MM.1S (cell line): ENCODE results near the gene RSU1.

Experiments
- DNase-seq: peaks from one replicate; pipeline ENCODE4 v3.0.0-alpha.2; 2015
- H2AFZ ChIP-seq: fragments of 300-600 bp; sonication (generic); 2 replicates; pipeline ENCODE4 v1.6.0; 2016; ENCODE audit warnings: antibody characterized with exemption, low read length
- H3F3A ChIP-seq: fragments of 300-600 bp; sonication (generic); 2 replicates; pipeline ENCODE4 v1.6.1; 2016; ENCODE audit warnings: mild to moderate bottlenecking, antibody characterized with exemption, low read length, moderate library complexity, mixed read lengths; ENCODE audit not compliant: insufficient read depth
- H3K27ac ChIP-seq: fragments of 300-600 bp; sonication (generic); 2 replicates; pipeline ENCODE4 v1.5.1; 2016; ENCODE audit warnings: mild to moderate bottlenecking, low read length
- H3K27me3 ChIP-seq: fragments of 300-600 bp; sonication (generic); replicated peaks from 2 replicates; pipeline ENCODE4 v1.6.0; 2016; ENCODE audit warnings: low read length; ENCODE audit not compliant: insufficient read depth
- H3K36me3 ChIP-seq: fragments of 300-600 bp; sonication (generic); replicated peaks from 2 replicates; pipeline ENCODE4 v1.6.1; 2016; ENCODE audit warnings: mild to moderate bottlenecking, low read length, mixed read lengths; ENCODE audit not compliant: insufficient read depth
- H3K4me1 ChIP-seq: fragments of 300-600 bp; sonication (generic); 2 replicates; pipeline ENCODE4 v1.6.1; 2016; ENCODE audit warnings: low read length, mixed read lengths
- H3K4me2 ChIP-seq: fragments of 300-600 bp; sonication (generic); 2 replicates; pipeline ENCODE4 v1.6.0; 2016; ENCODE audit warnings: low read depth, low read length
- H3K4me3 ChIP-seq: fragments of 300-600 bp; sonication (generic); 2 replicates; pipeline ENCODE4 v1.5.1; 2016; ENCODE audit warnings: low read length, mixed read lengths
- H3K79me2 ChIP-seq: fragments of 300-600 bp; sonication (generic); 2 replicates; pipeline ENCODE4 v1.6.1; 2016; ENCODE audit warnings: mixed run types, low read length, mixed read lengths
- H3K9ac ChIP-seq: fragments of 300-600 bp; sonication (generic); 2 replicates; pipeline ENCODE4 v1.6.1; 2016; ENCODE audit warnings: low read length, mixed read lengths
- H3K9me2 ChIP-seq: fragments of 300-600 bp; sonication (generic); replicated peaks from 2 replicates; pipeline ENCODE4 v1.6.1; 2016; ENCODE audit warnings: mild to moderate bottlenecking, low read length, mixed read lengths; ENCODE audit not compliant: insufficient read depth
- H3K9me3 ChIP-seq: fragments of 300-600 bp; sonication (generic); replicated peaks from 2 replicates; pipeline ENCODE4 v1.6.1; 2016; ENCODE audit warnings: mild to moderate bottlenecking, low read length, mixed read lengths; ENCODE audit not compliant: insufficient read depth
- H4K20me1 ChIP-seq: fragments of 300-600 bp; sonication (generic); 2 replicates; pipeline ENCODE4 v1.6.1; 2016; ENCODE audit warnings: mild to moderate bottlenecking, low read length, moderate library complexity, mixed read lengths; ENCODE audit not compliant: insufficient read depth
- CTCF ChIP-seq: fragments of 300-600 bp; sonication (generic); IDR thresholded peaks from 2 replicates; pipeline ENCODE4 v1.5.1; 2016; ENCODE audit warnings: antibody characterized with exemption, low read length, mixed read lengths
- EZH2 ChIP-seq: fragments of 300-600 bp; sonication (generic); optimal IDR thresholded peaks from 2 replicates; pipeline ENCODE3; 2017; ENCODE audit warnings: low read depth, mild to moderate bottlenecking, antibody characterized with exemption, low read length, mixed read lengths
- EZH2phosphoT487 ChIP-seq: fragments of 300-600 bp; sonication (generic); IDR thresholded peaks from 2 replicates; pipeline ENCODE4 v1.6.1; 2018; ENCODE audit warnings: antibody characterized with exemption, low read length

RSU1 gene

GRCh38 chr10:16566202-16566805 lies 250.9 kb downstream of the RSU1 start:
- DNase-seq: no peak
- Histone ChIP-seq H3K4me1 (peaks cover 8% of the 10 kb centered on the region; the same call in 1 of the 2 replicates), H3K4me2 (peak overlapping the region; percentile 53; the same call in 1 of the 2 replicates), H3K9ac (no peak overlapping the region), H3K36me3 (no peaks in the 10 kb centered on the region), H3K9me3 (no peaks in the 10 kb centered on the region), H3K27ac (no peak overlapping the region), H3F3A (0 out of 2 replicates have a peak, but pooled peaks cover 5% of the 10 kb centered on the region), H3K9me2 (no peaks in the 10 kb centered on the region), H3K4me3 (peak overlapping the region; percentile 20), H2AFZ (peak overlapping the region; percentile 51; the same call in 1 of the 2 replicates), H3K79me2 (no peaks in the 10 kb centered on the region), H4K20me1 (no peaks in the 10 kb centered on the region), H3K27me3 (no peaks in the 10 kb centered on the region)
- TF ChIP-seq CTCF: no peak
- no peak for TF ChIP-seq EZH2
- no peak for TF ChIP-seq EZH2phosphoT487

GRCh38 chr10:16565604-16566003 lies 251.6 kb downstream of the RSU1 start:
- Histone ChIP-seq H3K27me3 (no peaks in the 10 kb centered on the region), H3F3A (0 out of 2 replicates have a peak, but pooled peaks cover 3% of the 10 kb centered on the region), H2AFZ (no peak overlapping the region), H3K4me1 (peaks cover 8% of the 10 kb centered on the region; the same call in 1 of the 2 replicates), H3K4me2 (no peak overlapping the region), H4K20me1 (no peaks in the 10 kb centered on the region), H3K9ac (no peak overlapping the region), H3K9me3 (no peaks in the 10 kb centered on the region), H3K9me2 (no peaks in the 10 kb centered on the region), H3K79me2 (no peaks in the 10 kb centered on the region), H3K27ac (no peak overlapping the region), H3K36me3 (no peaks in the 10 kb centered on the region), H3K4me3 (no peak overlapping the region)
- no peak for DNase-seq
- no peak for TF ChIP-seq EZH2phosphoT487
- no peak for TF ChIP-seq EZH2

- Histone ChIP-seq H3K79me2 (no peaks in the 10 kb centered on the region), H3F3A (no peaks in the 10 kb centered on the region), H3K4me3 (no peak overlapping the region), H2AFZ (no peak overlapping the region), H3K9me3 (no peaks in the 10 kb centered on the region), H3K4me1 (peaks cover 8% of the 10 kb centered on the region; the same call in 1 of the 2 replicates), H3K9ac (no peak overlapping the region), H4K20me1 (no peaks in the 10 kb centered on the region), H3K27me3 (no peaks in the 10 kb centered on the region), H3K9me2 (no peaks in the 10 kb centered on the region), H3K36me3 (no peaks in the 10 kb centered on the region), H3K27ac (no peak overlapping the region), H3K4me2 (no peak overlapping the region)
- no peak for DNase-seq
- TF ChIP-seq EZH2phosphoT487 (no peak), CTCF (no peak), EZH2 (no peak)
Measured at GRCh38 chr10:16562891-16563290, 254.3 kb downstream of the RSU1 start.

GRCh38 chr10:16559236-16559773 lies 257.9 kb downstream of the RSU1 start:
- Histone ChIP-seq H3K4me3 (no peak overlapping the region), H2AFZ (no peak overlapping the region), H3K27me3 (no peaks in the 10 kb centered on the region), H3K4me2 (no peak overlapping the region), H3K9me2 (no peaks in the 10 kb centered on the region), H3K4me1 (no peaks in the 10 kb centered on the region), H3K36me3 (no peaks in the 10 kb centered on the region), H3K27ac (no peak overlapping the region), H3K9ac (no peak overlapping the region), H4K20me1 (no peaks in the 10 kb centered on the region), H3F3A (no peaks in the 10 kb centered on the region), H3K9me3 (no peaks in the 10 kb centered on the region), H3K79me2 (no peaks in the 10 kb centered on the region)
- DNase-seq: no peak
- TF ChIP-seq EZH2: no peak
- no peak for TF ChIP-seq CTCF
- TF ChIP-seq EZH2phosphoT487: no peak
